Stomach (tissue), 4 donors: ENCODE measurements around the gene L3MBTL4.

Experiments
- CTCF ChIP-seq, 7 experiments: fragments of 450-650 bp in 4 of 7; fragments of 200-600 bp in 3 of 7; sonication (generic) in 3 of 7; IDR thresholded peaks; one replicate each; pipeline ENCODE4 v1.5.1; 2016 to 2019; ENCODE audit warnings: antibody characterized with exemption in 7 of 7, control low read depth in 2 of 7, mild to moderate bottlenecking in 1 of 7
- POLR2A ChIP-seq, 4 donors: fragments of 450-650 bp; IDR thresholded peaks; one replicate each; pipeline ENCODE4 v1.6.1; 2016; ENCODE audit warnings: antibody characterized with exemption in 4 of 4, control low read depth in 2 of 4, mild to moderate bottlenecking in 1 of 4, moderate library complexity in 1 of 4

- TF ChIP-seq POLR2A (IDR thresholded peaks at IDR 0.05) (no peak), CTCF (IDR thresholded peaks at IDR 0.05) (no peak)
These were observed 47.9 kb downstream of the L3MBTL4 start for GRCh38 chr18:6366776-6367175.
